GM18511 (cell line): ENCODE measurements around the gene PTPN14.
"Not testable (repeated sequence)": the region's sequence is repeated elsewhere in the genome, so short reads cannot be mapped to it uniquely, and the experiment has no call there.

Experiments
- ATAC-seq: cut with Tn5 transposase; IDR thresholded peaks from one replicate; pipeline ENCODE4 v1.9.1; 2021; ENCODE audit warnings: mild to moderate bottlenecking, moderate library complexity; ENCODE audit not compliant: unreplicated experiment

The PTPN14 gene

DNA sequence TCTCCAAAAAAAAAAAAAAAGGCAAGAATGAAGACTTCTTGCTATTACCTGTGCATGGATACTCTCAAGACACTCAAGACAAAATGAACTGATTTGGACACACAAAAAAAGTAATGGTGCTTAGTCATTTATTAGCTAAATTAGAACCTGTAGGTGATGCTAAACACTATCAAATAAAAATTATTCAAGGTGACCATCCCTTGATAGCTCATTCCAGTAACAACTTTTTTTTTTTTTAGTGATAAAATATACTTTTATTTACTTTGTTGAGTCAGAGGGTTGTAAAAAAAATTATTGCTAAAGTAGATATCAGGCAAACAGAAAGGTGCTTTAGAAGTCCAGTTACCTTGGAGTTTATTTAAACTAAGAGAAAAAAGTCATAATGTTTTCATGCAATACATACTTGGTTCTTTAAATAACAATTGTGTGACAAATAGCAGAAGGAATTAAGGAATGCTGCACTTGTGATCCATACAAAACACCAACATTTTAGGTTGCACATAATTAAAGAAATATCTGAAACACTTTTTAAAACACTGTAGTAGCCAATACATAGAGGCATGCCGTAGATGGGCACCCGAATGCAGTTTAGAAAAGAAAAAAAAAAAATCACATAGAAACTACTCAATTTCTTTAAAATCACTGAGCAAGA is 69.3 kb downstream of the PTPN14 start:
- ATAC-seq: not testable (repeated sequence)

DNA sequence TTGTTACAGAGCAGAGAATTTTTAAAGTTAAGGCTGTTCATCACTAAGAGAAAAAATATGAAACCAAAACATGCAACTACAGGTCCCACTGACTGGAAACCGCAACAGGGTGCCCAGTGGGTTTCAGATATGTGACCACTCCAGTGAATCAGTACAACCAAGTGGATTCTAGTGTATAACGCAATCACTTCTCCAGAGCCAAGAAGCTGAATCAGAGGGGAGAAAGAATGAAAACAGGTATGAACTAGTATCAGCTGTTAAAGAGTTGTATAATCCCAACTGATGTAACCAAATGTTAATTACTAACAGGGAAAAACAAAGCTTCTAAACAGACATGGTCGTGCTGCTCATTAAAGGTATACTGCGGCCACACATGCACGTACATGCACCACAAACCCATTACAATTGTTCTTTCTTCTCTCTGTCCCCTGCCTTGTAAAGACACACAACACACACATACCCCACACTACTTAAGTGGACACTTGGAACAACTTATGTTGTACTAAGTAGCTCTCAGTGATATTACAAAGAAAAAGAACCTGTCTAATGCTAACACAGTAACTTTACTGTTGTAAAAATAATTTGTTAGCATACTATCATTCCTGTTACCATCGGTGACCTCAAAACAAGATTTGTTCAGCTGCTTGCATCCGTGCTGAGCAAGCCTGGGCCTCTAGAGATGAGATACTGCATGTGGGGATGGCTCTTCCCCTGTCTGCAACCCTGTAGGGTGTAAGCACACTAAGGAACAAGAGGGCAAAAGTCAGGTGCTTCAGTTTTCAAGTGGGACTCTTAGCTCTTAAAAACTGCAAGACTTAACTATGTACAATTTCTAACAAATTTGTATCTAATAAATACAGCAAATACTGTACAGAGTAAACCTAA is 74.2 kb downstream of the PTPN14 start:
- no peak for ATAC-seq

DNA sequence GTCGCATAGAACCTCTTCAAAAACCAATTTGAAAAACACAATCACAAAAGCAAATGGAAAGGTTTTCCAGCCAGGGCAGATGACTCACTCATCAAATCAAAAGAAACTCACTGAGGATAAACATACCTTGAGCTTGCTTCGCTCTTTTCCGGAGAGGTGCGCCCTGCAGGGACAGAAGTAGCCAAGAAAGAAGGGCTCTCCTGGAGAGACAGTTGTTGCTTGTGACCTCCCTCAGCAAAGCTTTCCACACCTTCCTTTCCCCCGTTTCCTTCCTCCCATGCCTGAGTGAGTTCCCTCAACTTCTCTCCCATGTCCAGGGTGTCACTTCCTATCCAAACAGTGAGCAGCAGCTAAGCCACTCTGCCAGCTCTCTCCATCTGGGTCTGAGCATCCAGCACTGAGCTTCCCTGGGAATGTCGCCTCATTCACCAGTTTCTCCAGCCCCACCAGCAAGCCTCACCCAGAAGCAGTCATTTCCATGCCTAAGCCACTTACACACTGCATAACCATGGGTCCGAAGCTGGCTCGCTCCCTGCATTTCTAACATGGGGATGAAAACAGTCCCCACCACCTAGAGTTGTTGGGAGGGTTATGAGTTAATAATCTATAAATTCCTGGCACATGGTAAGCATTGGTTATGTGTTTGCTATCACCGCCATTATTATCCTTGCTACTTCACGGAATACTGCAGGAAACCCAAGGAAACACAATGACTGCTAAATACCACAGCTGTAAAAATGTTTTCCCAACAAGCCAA is 75.0 kb downstream of the PTPN14 start:
- no peak for ATAC-seq

DNA sequence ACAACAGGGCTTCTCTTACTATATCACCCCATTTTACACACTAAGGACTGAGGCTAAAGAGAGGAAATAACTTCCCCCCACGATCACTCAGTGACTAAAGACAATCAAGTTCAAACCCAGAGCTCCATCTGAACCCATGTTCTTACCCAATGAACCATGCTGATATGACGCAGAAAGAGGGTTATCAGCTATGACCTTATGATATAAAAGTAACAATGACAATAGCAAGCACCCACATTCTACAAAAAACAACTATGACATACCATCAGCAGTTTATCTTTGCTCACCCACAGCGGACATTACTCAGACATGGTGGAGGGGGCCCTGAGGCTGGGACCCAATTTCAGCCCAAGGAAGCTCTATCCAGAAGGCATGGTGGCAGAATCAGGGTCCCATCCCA is 75.7 kb downstream of the PTPN14 start:
- ATAC-seq: no peak

DNA sequence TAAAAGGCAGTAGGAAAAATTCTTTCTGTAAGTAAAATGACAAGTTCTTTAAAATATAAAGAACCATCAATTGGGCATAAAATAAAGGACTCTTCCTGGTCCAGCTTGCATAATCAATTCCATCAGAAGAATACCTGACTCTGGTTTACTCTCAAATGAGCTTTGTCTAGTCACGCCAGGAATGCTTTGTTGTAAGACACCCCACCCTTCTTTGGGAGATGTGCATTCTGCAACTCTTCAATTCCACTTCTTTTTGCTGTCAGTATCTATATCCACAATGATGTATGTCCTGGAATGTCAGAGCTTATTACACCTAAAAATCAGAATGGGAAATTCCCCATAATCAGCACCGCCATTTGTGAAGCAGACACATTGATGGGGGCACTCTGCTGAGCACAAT is 76.1 kb downstream of the PTPN14 start:
- no peak for ATAC-seq

DNA sequence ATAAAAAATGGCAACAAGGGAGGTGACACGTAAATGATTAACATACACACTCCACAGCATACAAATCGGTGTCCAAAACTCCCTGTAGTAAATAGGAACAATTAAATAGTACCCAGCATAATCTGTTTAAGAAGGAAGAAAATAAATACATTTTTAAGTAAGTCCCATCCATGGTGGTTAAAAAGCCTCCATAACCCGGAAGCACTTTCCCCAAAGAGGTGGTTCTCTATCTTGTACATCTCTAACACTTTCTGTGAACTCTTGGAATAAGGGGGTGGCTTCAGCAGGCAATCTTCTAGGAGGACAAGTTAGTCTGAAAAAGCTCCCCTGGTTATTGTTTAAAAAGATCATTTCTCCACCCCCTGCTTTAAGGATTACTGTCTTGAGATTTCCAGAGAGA is 76.9 kb downstream of the PTPN14 start:
- no peak for ATAC-seq

DNA sequence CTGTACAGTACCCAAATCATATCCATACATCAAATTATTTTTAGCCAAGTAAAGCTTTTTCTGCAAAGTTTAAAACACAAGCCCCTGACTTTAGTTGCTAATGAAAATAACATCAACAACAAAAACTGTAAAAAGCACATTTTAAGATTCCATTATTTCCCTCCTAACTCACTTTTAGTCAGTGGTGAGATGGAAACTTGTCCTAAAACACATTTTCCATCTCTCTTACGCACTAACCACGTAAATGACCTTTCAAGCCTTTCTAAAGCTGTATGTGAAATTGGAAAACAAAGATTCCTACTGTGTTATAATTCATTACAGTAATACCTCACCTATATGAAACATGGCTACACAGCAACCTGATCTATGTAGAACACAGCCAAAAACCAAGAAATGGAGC is 77.5 kb downstream of the PTPN14 start:
- no peak for ATAC-seq

DNA sequence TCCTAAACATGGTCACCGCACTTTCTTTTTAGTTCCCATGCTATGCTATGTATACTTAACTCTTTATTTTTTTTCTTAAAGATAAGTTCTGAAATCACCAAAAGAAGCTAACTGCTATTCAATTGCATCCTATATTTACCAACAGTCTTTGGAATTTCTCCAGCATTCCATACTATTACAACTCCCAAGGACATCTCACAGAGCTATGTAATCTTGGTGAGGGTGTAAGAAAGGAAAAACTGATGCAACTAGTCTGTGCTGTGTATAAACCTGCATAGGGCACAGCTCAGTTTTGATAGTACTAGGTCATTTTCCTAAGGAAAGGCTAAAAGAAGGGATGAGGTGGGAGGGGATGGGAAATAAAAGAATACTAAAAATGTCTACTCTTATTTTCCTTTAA is 78.0 kb downstream of the PTPN14 start:
- no peak for ATAC-seq

DNA sequence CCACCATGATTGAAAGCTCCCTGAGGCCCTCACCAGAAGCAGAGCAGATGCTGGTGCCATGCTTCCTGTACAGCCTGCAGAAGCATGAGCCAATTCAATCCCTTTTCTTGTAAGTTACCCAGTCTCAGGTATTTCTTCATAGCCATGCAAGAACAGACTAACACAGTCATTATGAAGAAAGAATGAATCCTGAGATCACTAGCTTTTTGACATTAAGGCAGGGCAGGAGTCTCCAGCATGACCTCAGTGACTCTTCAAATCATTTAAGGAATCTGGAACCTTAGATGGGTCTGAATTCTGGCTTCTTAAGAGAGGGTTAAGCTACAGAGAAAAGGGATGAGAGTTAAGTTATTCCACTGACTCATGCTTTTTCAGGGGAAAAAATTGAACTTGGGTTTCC is 79.0 kb downstream of the PTPN14 start:
- ATAC-seq: no peak

DNA sequence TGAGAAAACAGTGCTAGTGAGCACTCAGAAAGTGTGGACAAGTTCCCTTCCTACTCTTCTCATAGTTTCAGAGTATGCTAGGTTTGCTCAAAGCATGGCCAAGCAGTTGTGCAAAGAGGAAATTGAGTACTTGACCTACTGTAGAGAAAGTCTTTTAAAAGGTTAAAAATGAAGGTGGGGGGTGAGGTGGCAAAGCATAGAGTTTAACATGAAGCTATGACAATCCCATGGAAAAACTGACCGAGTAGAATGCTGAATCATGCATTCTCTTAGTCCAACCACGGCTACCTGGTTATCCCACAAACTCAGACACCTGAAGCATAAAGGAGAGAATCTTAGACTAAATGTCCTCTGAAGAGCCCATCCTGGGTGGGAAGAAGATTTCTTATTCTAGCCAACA is 79.9 kb downstream of the PTPN14 start:
- no peak for ATAC-seq

DNA sequence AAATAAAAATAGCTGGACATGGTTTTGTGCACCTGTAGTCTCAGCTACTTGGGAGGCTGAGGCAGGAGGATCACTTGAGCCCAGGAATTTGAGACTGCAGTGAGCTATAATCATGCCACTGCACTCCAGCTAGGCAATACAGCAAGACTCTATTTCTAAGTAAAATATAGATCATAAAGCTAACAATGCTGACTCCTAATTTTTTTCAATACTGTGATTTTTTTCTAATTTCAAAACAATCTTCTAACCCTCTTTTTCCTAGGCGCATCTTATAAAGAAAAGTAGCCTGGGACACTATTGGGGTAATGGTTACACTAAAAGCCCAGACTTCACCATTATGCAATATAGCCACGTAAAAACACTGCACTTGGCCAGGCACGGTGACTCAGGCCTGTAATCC is 81.3 kb downstream of the PTPN14 start:
- no peak for ATAC-seq

DNA sequence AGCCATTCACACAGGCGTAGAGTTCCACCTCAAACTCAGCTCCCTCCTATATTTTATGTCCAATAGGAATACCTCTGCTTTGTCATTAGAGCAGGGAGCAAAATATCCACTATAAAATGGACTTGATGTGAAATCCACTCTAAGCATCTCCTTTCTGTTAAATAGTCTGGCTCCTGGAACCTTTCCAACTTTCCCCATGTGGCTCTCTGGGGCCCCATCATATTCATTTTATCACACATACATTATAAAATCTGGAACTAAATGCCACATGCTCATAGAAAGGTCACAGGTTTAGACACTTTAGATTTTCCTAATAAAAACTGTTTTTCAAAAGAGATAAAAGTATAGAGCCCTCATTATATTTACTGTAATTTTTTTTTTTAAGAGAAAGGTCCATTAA is 82.1 kb downstream of the PTPN14 start:
- no peak for ATAC-seq

DNA sequence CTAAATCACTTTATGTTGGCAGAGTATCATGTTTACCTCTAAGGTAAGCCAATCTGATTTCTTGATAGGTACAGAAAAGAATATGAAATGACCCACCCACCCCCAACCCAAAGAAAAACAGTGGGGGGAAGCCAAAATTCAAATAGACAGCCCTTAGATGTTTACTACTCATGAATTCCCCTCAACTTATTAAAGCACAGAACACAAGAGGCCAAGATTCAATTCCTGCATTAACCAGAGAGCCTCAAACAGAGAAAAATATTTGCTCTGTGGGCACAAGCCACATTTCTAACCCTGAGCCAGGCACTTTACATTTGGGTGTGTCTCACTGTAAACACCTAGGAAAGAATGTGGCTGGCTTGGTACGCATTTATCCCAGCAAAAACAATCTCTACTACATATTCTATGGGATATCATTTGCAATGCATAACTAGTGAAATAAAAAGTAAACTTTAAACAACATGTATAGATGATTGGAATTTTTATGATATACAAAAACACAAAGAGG is 84.3 kb downstream of the PTPN14 start:
- ATAC-seq: no peak

DNA sequence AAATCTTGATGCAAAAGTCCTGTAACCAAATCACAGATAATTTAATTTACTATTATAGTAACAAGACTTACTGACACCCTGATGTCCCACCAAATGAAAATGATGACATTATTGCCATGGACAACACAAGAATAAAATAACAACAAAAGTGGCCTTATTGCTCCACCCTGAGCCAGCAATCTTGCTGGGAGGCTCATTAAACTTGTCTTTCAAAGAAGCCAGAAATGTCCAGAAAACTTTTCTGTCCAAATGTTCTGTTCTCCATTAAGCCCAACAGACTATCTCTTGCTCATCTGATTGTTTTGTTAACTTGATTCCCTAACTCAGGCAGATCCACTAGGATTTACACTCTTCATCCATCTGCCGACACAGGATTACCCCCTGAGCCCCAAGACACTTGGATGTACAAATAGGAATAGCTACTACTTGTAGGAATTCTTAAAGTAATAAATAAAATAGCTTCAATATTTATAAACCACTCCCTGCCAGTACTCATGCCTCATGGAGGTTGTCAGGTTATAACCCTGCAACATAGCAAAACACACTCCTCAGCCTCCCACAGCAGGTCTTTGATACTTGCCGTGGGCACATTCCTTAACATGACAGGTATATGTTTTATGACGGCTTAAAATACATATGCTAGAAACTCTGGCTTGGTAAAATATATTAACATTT is 84.9 kb downstream of the PTPN14 start:
- ATAC-seq: no peak

DNA sequence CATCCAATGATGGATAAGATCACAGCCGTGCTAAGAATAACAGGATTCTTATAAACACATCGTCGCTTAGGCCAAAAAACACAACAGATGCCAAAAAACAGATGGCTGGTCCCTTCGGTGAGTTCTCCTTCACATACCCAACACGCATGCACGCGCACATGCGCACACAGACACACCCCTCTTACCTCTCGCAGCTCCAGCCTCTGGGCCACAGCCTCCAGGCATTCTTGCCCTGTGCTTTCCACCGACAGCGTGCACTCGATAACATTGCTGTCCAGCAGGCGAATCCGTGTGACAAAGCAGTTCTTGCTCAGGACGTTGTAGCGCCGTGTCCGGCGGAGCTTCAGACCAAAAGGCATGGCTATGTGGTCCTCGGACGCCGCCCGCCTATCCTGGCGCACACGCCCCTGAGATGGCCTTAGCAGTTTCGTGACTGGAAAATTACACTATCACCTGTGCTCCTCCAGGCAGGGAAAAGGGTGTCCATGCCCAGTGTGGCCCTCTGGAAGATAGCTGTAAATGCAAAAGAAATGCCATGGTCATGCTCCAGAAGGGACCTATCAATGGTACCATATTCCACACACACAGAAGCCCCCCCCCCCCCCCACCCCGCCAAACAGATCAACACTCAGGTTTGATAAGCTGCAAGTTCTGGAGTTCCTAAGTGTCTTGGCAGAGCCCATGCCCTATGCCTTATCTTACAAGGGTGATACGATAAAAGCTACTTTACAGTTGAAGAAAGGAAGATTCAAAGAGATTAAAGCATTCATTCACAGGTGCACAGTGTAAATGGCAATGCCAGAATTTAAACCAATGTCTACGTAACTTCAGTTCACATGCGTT is 86.7 kb downstream of the PTPN14 start:
- ATAC-seq: no peak

DNA sequence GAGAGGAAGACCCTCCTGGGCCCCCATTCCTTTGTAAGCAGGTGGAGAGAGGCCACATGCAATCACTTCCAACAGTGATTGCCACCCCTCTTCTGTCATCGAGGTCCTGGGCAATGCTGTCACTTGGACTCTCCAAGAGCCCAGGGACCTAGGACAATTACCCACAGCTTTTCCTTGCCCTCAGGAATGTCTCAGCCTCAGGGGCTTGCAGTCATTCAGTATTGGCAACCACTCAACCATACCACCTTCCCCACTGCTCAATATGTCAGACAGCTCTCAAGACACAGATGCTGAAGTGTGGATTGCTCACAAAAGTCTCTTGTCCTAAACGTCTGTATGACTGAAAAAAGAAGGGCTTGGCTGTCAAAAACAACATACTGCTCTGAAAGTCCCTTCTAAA is 87.8 kb downstream of the PTPN14 start:
- no peak for ATAC-seq

DNA sequence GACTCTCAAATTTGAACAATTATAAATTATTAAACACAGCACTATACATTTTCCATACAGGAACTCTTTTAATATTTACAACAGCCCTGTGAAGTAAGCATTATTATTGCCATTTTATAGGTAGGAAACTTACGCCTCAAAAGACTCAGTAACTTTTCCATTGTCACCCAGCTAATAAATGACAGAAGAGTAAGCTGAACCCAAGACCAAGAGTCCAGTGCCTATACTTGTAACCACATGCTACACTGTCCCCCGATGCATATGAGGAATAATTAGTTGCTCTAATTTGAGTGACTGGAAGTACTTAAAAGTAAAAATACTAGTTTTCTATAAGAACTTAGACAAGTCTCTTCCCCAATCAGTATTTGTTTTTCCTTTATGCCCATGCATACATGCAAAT is 88.5 kb downstream of the PTPN14 start:
- no peak for ATAC-seq

DNA sequence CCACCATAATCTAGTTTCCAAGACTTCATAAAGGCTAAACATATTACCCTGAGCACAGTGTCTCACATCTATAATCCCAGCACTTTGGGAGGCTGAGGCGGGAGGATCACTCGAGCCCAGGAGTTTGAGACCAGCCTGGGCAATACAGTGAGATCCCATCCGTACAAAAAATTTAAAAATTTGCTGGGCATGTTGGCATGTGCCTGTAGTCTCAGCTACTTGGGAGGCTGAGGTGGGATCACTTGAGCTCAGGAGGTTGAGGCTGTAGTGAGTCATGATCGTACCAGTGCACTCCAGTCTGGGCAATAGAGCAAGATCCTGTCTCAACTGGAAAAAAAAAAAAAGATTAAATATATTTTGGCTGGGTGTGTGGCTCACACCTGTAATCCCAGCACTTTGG is 90.1 kb downstream of the PTPN14 start:
- no peak for ATAC-seq

DNA sequence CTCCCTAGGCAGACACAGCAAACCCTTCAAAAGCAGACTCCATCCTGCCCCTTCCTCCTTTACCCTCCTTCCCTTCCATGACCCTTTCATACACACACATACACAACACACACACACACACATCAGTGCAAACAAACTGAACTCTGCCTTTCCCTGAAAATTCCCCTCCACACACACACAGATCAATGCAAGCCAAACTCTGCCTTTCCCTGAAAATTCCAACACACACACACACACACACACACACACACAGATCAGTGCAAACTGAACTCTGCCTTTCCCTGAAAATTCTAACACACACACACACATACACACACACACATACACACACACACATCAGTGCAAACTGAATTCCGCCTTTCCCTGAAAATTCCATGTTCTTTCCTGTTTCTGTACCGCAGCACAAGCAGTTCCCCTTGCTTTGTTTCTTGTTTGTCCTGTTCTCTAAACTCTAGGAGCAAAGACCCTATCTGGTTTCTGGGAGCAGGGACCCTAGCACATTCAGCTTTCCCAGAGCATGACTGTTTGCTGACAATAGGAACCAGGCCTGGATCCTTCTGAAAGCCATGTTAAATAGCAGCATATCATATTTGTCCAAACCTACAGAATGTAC is 91.0 kb downstream of the PTPN14 start:
- no peak for ATAC-seq

DNA sequence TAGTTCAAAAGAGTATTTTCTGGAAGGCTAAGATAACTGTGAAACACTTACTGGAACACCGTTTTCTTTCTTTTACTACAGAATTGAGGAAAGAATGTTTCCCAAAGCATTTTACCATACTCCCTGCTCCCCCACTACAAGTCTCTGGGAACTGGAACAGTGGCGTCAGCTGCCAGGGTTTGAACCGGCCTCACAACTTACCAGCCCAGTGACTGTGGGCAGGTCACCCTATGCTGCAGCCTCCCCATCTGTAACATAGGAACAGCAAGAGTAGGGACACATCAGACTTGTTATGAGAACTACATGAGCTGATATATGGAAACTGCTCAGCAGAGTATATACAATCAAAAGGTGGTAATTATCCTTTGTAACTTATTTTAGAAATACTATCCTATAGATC is 91.5 kb downstream of the PTPN14 start:
- no peak for ATAC-seq
